GM12801 (cell line): Measurements from ENCODE around the gene KTI12.

Experiments
- TF ChIP-seq, protein P1 (sequence below): IDR thresholded peaks from one replicate; pipeline ENCODE4 v1.5.1; 2011; ENCODE audit warnings: control low read depth; ENCODE audit not compliant: insufficient read length; ENCODE audit errors: extremely low read depth

KTI12 gene

DNA sequence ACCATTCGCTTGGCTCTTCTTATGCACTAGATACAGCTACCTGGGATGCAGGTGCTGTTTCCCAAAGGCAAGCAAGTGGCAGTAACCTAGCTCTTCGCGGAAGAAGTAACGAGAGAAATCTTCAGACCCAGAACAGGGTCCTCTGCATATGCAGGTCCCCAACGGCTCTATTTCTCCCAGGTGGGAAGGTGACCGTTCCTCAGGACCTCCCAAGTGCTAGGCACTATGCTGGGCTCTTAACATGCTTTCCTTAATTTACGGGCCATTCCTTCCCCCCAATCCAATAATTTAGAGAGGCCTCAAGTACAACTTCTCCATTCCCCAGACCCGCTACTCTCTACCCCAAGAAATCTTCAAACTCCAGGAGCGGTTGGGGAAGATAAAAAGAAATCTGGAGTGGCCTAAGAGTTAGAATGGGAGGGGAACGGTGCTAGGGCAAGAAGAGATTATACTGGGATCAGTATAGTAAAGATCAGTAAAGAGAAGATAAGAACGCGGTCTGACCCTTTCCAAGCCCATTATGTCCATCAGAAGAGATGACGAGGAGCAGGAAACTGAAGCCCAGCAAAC is 21.0 kb upstream of the KTI12 start:
- TF ChIP-seq, protein P1, sequence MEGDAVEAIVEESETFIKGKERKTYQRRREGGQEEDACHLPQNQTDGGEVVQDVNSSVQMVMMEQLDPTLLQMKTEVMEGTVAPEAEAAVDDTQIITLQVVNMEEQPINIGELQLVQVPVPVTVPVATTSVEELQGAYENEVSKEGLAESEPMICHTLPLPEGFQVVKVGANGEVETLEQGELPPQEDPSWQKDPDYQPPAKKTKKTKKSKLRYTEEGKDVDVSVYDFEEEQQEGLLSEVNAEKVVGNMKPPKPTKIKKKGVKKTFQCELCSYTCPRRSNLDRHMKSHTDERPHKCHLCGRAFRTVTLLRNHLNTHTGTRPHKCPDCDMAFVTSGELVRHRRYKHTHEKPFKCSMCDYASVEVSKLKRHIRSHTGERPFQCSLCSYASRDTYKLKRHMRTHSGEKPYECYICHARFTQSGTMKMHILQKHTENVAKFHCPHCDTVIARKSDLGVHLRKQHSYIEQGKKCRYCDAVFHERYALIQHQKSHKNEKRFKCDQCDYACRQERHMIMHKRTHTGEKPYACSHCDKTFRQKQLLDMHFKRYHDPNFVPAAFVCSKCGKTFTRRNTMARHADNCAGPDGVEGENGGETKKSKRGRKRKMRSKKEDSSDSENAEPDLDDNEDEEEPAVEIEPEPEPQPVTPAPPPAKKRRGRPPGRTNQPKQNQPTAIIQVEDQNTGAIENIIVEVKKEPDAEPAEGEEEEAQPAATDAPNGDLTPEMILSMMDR: no peak

DNA sequence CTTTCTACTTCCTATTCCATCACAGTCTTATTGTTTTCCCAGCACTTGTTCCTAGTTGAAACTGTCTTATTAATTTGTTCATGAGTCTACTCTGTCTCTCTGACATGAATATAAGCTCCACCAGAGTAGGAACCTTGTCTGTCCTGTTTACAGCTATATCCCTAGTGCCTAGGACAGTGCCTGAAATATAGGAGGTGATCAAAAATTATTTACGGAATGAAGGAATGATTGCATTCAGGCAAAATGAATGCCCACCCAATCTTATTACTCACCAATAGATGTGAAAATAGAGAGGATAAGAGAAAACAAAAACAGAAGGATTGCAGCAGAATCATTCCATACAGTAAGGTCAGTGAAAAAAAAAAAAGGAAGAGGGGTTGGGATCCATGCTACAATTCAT is 20.3 kb upstream of the KTI12 start:
- TF ChIP-seq, protein P1: no peak

DNA sequence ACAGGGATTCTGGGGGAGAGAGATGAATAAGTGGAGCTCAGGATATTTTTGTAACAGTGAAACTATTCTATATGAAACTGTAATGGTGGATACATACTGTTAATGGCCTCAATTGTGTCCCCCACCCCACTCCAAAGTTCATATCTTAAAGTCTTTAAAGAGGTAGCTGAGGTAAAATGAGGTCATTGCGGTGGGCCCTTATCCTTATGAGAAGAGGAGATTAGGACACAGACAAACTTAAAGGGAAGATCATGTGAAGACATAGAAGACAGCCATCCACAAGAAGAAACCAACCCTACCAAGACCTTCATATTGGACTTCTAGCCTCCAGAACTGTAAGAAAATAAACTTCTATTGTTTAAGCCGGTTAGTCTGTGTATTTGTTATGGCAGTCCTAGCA is 11.6 kb upstream of the KTI12 start:
- TF ChIP-seq, protein P1: no peak

DNA sequence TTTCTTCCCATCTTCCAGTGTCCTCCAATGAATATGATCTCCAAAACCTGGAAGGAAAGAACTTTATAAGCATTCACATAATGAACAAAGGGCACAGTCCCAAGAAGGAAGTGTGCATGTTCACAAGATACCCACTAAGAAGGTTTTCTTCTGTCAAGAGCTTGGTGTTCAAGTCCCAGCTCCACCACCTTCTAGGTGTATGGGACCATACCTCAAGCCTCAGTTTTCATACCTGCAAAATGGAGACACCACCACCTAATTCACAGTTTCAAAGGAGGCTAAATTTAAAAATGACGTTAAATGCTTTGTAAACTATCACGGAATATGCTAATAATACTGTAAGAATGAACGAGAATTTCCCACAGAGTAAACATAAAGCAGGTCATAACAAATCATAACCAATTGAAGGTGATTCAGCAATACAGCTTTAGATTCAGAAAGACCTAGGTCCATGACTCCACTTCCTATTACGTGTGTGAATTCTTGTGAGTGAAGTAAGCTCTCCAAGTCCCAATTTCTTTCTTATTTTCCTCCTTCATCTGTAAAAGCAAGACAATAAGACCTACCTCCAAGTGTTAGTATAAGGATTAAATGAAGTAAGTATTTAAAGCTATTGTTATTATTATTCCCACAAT is 8.1 kb upstream of the KTI12 start:
- TF ChIP-seq, protein P1: no peak

DNA sequence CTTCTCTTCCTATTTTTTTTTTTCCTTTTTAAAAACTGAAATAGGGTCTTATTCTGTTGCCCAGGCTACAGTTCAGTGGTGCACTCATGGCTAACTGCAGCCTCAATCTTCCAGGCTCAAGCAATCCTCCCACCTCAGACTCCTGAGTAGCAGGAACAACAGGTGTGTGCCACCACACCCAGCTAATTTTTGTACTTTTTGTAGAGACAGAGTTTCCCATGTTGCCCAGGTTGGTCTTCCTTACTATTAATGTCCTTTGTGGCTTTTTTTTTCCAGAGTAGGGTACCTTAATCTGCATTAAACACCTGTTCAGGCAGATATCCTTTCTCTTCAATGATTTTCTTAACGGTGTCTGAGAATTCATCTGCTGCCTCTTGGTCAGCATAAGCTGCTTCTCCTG is 4.3 kb upstream of the KTI12 start:
- TF ChIP-seq, protein P1: no peak

DNA sequence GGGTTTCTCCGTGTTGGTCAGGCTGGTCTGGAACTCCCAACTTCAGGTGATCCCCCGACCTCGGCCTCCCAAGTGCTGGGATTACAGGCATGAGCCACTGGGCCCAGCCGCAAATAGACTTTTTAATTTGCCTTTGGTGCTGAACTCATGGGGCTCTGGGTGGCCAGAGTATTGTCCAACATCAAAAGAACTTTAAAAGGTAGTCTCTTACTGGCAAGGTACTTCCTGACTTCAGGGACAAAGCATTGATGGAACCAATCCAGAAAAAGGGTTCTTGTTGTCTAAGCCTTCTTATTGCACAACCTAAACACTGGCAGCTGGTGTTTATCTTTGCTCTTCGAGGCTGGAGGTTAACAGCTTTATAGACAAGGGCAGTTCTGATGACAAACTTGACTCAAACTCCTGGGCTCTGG is 3.8 kb upstream of the KTI12 start:
- TF ChIP-seq, protein P1: no peak

DNA sequence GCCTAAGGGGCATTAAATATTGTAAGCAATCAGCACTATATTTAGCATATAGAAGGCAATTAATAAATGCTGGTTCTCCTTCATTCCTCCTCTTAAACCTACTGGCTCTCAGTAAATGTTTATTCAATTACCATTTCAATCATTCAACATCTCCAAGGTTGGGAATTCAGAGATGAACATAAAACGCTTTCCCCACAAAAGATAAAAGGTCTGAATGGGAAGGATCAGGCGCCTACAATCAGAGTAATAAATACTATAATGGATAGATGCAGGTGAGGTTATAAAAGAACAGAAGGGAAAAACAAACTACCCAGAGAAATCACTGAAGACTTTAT is 407 bp upstream of the KTI12 start:
- TF ChIP-seq, protein P1: no peak
